ENCODE results near the gene TMEM14A. TPM values are rescaled to one million over a fixed set of nuclear protein-coding genes. Genes with fewer than 3 reads are reported as not detected.
"Not testable (repeated sequence)": the region's sequence is repeated elsewhere in the genome, so short reads cannot be mapped to it uniquely, and the experiment has no call there.

TMEM14A gene
- total and polyA plus RNA-seq, 8 donors = 10.7 to 29.9 (median 23.2) TPM; not detected in 1

DNA sequence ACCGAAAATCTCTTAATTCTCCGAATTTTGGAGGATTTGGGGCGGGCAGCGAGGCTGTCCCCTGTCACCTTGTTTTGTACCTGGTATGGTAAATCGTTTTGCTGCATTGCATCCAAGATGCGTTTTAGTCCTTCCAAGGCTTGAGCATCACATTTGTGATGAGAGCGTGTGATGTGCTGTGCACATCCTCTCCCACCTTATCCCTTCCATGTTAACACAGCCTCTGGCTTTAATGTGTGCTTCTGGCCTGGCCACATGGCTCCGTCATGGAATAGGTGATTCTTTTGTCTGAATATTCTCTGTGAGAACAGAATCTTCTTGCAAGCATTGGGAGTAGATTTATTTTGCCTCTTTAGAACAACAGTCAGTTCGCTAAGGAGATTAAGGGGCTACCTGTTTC lies 763 bp downstream of the TMEM14A start:
- WGBS, 5 donors = 63 to 74% (median 71%) methylated on average over 9 of the region's 9 CpGs
- no peak overlapping the region for H3K27ac ChIP-seq

DNA sequence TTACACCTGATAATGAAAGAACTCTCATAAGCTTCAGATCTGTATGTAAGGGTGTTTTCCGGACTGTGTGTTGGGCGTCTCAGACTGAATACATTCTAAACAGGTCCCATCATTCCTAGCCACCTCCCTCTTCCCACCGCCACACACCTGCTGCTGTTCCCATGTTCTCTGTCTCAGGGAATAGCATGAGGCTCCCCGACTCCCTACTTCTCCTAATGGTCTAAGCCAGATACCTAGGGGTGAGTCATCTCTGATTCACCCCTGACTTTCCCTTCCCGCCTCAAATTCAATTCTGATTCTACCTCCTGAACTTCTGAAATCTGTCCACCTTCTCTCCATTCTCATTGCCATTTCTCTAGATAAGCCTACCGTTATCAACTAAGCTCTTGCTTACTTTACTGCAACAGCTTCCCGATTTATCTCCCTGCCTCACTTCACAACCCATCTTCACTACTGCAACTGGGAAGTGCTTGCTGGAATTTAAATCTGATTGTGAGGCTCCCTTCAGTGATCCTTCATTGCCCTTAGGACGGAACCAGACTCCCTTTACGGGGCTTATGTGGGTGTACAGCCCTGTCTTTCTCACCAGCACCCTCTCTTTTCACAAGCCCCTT lies 1.6 kb downstream of the TMEM14A start:
- peak in 1 of 2 donors; percentile 22 for DNase-seq
- no peaks in the 10 kb centered on the region for H3K27me3 ChIP-seq
- intact Hi-C loops (cut with DNase I; ENCODE audit: low total_unique reads) = no loop called here
- TF ChIP-seq POLR2AphosphoS5 (IDR thresholded peaks at IDR 0.05) (no peak), EP300 (IDR thresholded peaks at IDR 0.05) (no peak), POLR2A (IDR thresholded peaks at IDR 0.05) (no peak)
- TF ChIP-seq, protein P1, sequence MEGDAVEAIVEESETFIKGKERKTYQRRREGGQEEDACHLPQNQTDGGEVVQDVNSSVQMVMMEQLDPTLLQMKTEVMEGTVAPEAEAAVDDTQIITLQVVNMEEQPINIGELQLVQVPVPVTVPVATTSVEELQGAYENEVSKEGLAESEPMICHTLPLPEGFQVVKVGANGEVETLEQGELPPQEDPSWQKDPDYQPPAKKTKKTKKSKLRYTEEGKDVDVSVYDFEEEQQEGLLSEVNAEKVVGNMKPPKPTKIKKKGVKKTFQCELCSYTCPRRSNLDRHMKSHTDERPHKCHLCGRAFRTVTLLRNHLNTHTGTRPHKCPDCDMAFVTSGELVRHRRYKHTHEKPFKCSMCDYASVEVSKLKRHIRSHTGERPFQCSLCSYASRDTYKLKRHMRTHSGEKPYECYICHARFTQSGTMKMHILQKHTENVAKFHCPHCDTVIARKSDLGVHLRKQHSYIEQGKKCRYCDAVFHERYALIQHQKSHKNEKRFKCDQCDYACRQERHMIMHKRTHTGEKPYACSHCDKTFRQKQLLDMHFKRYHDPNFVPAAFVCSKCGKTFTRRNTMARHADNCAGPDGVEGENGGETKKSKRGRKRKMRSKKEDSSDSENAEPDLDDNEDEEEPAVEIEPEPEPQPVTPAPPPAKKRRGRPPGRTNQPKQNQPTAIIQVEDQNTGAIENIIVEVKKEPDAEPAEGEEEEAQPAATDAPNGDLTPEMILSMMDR (IDR thresholded peaks at IDR 0.05) = no peak
- no peaks in the 10 kb centered on the region for H3K9me3 ChIP-seq
- 75 to 87% (median 79%) methylated on average over 9 of the region's 9 CpGs for WGBS, 5 donors
- H3K27ac ChIP-seq = no peak overlapping the region
- peaks cover 13 to 30% (median 24%) of the 10 kb centered on the region in 4 donors for H3K4me1 ChIP-seq
- peaks cover 0 to 18% (median 15%) of the 10 kb centered on the region in 4 donors for H3K36me3 ChIP-seq
- no peak overlapping the region for H3K4me3 ChIP-seq

More for the DNA sequence above, 763 bp downstream of the TMEM14A start:
- no peak for DNase-seq
- Histone ChIP-seq H3K36me3 (peaks cover 0 to 10% (median 8%) of the 10 kb centered on the region in 4 donors), H3K4me3 (peak overlapping the region; percentile 60 to 70 (median 66)), H3K9me3 (no peaks in the 10 kb centered on the region), H3K27me3 (no peaks in the 10 kb centered on the region), H3K4me1 (peaks cover 13 to 31% (median 26%) of the 10 kb centered on the region in 4 donors)
- no peak for TF ChIP-seq EP300 (IDR thresholded peaks at IDR 0.05)
- intact Hi-C loops (cut with DNase I; ENCODE audit: low total_unique reads) = no loop called here

- WGBS, 5 donors = 80 to 86% (median 81%) methylated on average over 7 of the region's 7 CpGs
- no peak overlapping the region for H3K27ac ChIP-seq
- no peak for DNase-seq
- H3K9me3 ChIP-seq = no peaks in the 10 kb centered on the region
- no peak overlapping the region for H3K4me3 ChIP-seq
- TF ChIP-seq POLR2AphosphoS5 (IDR thresholded peaks at IDR 0.05) (no peak), EP300 (IDR thresholded peaks at IDR 0.05) (no peak), POLR2A (IDR thresholded peaks at IDR 0.05) (no peak)
- TF ChIP-seq, protein P1 (IDR thresholded peaks at IDR 0.05) = no peak
- peaks cover 3 to 39% (median 29%) of the 10 kb centered on the region in 4 donors for H3K36me3 ChIP-seq
- H3K4me1 ChIP-seq = peaks cover 13 to 30% (median 24%) of the 10 kb centered on the region in 4 donors
- intact Hi-C loops (cut with DNase I; ENCODE audit: low total_unique reads) = no loop called here
- no peaks in the 10 kb centered on the region for H3K27me3 ChIP-seq
Observed at GRCh38 chr6:52674666-52675065, 3.8 kb downstream of the TMEM14A start.

DNA sequence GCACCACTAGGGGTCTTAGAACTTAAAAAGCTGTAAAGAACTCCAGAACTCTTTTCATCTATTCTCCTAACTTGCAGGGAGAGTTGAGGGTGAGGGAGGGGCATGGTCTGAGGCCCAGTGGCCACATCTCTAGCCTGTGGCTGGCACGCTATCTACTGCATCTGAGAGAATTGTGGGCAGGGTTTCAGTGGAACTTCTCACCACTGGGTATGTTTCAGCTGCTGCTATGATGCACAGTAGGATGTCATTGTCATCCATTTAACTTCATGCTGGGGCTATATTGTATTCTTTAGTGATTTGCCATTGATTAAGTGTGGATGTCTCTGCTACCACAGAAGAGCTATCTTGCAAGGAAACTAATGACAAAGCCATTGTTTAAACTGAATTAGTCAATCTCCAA lies 4.5 kb downstream of the TMEM14A start:
- Histone ChIP-seq H3K9me3 (no peaks in the 10 kb centered on the region), H3K4me3 (no peak overlapping the region), H3K36me3 (peaks cover 3 to 45% (median 30%) of the 10 kb centered on the region in 4 donors), H3K27ac (no peak overlapping the region), H3K4me1 (peaks cover 13 to 27% (median 22%) of the 10 kb centered on the region in 4 donors), H3K27me3 (no peaks in the 10 kb centered on the region)
- WGBS, 5 donors = 95 to 100% (median 100%) methylated on average over 1 of the region's 1 CpG
- no peak for DNase-seq
- intact Hi-C loops (cut with DNase I; ENCODE audit: low total_unique reads) = no loop called here
- TF ChIP-seq, protein P1 (IDR thresholded peaks at IDR 0.05) = no peak
- no peak for TF ChIP-seq EP300 (IDR thresholded peaks at IDR 0.05)
- no peak for TF ChIP-seq POLR2AphosphoS5 (IDR thresholded peaks at IDR 0.05)
- no peak for TF ChIP-seq POLR2A (IDR thresholded peaks at IDR 0.05)

DNA sequence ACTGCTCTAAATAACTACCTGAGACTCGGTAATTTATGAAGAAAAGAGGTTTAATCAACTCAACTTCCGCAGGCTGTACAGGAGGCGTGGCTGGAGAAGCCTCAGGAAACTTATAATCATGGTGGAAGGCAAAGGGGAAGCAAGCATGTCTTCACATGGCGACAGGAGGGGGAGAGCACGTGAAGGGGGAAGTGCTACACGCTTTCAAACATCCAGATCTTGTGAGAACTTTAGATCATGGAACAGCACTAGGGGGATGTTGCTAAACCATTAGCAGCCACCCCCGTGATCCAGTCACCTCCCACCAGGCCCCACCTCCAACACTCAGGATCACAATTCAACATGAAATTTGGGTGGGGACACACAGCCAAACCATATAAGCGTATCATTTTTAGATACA lies 5.7 kb downstream of the TMEM14A start:
- H3K27ac ChIP-seq; H3K4me3 ChIP-seq; H3K9me3 ChIP-seq; DNase-seq; H3K27me3 ChIP-seq; intact Hi-C loops (cut with DNase I; ENCODE audit: low total_unique reads): not testable (repeated sequence)
- peaks cover 3 to 48% (median 34%) of the 10 kb centered on the region in 4 donors for H3K36me3 ChIP-seq
- WGBS, 5 donors = 78 to 89% (median 84%) methylated on average over 8 of the region's 8 CpGs
- H3K4me1 ChIP-seq = peaks cover 7 to 15% (median 13%) of the 10 kb centered on the region in 4 donors
